ENCODE measurements around the gene HACL1.

The HACL1 gene

DNA sequence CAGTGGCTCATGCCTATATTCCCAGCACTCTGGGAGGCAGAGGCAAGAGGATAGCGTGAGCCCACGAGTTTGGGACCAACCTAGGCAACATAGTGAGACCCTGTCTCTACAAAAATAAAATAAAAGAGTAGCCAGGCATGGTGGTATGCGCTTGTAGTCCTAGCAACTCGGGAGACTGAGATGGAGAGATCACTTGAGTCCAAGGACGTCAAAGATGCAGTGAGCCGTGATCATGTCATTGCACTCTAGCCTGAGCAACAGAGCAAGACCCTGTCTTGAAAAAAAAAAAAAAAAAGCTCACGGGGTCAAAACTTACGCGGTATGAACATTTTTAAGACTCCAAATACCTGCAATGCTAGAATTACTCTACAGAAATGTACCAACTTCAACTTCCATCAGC, 42.8 kb downstream of the HACL1 start:
- H3K27ac ChIP-seq (ENCODE audit: poor library complexity, severe bottlenecking), result no peak overlapping the region
- no peak overlapping the region for H3K4me3 ChIP-seq (ENCODE audit: severe bottlenecking)
- peaks cover 3% of the 10 kb centered on the region for H3K4me1 ChIP-seq (ENCODE audit: insufficient read depth, poor library complexity, severe bottlenecking)
- H3K9me3 ChIP-seq (ENCODE audit: severe bottlenecking), result no peaks in the 10 kb centered on the region
- no peaks in the 10 kb centered on the region for H3K27me3 ChIP-seq (ENCODE audit: insufficient read depth, poor library complexity, severe bottlenecking)
- DNase-seq (ENCODE audit: low spot score), result no peak
- peaks cover 25% of the 10 kb centered on the region for H3K36me3 ChIP-seq (ENCODE audit: low read depth)
- TF ChIP-seq, protein P1, sequence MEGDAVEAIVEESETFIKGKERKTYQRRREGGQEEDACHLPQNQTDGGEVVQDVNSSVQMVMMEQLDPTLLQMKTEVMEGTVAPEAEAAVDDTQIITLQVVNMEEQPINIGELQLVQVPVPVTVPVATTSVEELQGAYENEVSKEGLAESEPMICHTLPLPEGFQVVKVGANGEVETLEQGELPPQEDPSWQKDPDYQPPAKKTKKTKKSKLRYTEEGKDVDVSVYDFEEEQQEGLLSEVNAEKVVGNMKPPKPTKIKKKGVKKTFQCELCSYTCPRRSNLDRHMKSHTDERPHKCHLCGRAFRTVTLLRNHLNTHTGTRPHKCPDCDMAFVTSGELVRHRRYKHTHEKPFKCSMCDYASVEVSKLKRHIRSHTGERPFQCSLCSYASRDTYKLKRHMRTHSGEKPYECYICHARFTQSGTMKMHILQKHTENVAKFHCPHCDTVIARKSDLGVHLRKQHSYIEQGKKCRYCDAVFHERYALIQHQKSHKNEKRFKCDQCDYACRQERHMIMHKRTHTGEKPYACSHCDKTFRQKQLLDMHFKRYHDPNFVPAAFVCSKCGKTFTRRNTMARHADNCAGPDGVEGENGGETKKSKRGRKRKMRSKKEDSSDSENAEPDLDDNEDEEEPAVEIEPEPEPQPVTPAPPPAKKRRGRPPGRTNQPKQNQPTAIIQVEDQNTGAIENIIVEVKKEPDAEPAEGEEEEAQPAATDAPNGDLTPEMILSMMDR (IDR thresholded peaks at IDR 0.05; ENCODE audit: poor library complexity, severe bottlenecking), result no peak
- ATAC-seq (ENCODE audit: low read depth), result no peak

DNA sequence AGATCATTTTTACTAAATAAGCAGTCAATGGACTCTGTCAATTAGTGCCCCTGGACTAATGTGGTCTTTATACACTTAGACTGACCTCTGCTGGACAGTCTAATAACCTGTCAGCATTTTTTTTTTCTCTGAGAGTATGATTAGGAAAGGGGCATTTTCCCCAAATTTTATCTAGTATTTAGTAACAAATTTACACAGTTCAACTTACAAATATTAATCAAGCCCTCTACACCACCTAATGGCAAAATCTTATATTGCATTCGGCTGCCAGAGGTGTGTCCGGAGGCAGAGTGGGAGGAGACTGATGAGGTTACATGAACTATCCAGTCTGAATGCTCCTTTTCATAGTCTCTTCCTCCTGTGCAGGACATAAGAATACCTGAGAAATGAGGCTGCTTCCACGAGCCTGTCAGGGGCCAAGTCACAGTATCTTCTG, 43.8 kb downstream of the HACL1 start:
- DNase-seq (ENCODE audit: low spot score) (no peak), ATAC-seq (ENCODE audit: low read depth) (peak; percentile 97)
- no peak overlapping the region for H3K4me3 ChIP-seq (ENCODE audit: severe bottlenecking)
- peaks cover 3% of the 10 kb centered on the region for H3K4me1 ChIP-seq (ENCODE audit: insufficient read depth, poor library complexity, severe bottlenecking)
- H3K27me3 ChIP-seq (ENCODE audit: insufficient read depth, poor library complexity, severe bottlenecking), result no peaks in the 10 kb centered on the region
- no peak overlapping the region for H3K27ac ChIP-seq (ENCODE audit: poor library complexity, severe bottlenecking)
- H3K9me3 ChIP-seq (ENCODE audit: severe bottlenecking), result no peaks in the 10 kb centered on the region
- peaks cover 14% of the 10 kb centered on the region for H3K36me3 ChIP-seq (ENCODE audit: low read depth)
- TF ChIP-seq, protein P1 (IDR thresholded peaks at IDR 0.05; ENCODE audit: poor library complexity, severe bottlenecking), result peak; percentile 82

DNA sequence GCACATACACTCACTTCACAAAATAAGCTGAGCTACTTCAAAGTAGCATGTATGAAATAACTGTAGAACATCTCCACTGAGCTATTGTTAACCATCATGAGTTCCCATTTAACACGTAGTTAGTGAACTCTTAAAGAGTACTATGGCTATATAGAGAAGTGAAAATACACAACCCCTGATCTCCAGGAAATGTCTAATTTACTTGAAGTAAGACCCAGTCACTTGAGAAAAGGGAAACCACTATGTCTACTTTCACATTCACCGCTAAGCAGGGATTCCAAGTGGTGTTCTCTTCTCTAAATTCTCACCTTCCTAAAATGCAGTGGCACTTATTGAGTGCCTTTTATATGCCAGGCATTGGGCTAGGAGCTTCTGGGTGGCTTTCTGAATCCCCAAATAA, 44.9 kb downstream of the HACL1 start:
- H3K36me3 ChIP-seq (ENCODE audit: low read depth), result peaks cover 8% of the 10 kb centered on the region; the same call in 1 of the 2 replicates
- H3K27ac ChIP-seq (ENCODE audit: poor library complexity, severe bottlenecking), result no peak overlapping the region
- peaks cover 3% of the 10 kb centered on the region for H3K4me1 ChIP-seq (ENCODE audit: insufficient read depth, poor library complexity, severe bottlenecking)
- TF ChIP-seq, protein P1 (IDR thresholded peaks at IDR 0.05; ENCODE audit: poor library complexity, severe bottlenecking), result no peak
- H3K27me3 ChIP-seq (ENCODE audit: insufficient read depth, poor library complexity, severe bottlenecking), result no peaks in the 10 kb centered on the region
- DNase-seq (ENCODE audit: low spot score) (no peak), ATAC-seq (ENCODE audit: low read depth) (no peak)
- H3K4me3 ChIP-seq (ENCODE audit: severe bottlenecking), result no peak overlapping the region
- no peaks in the 10 kb centered on the region for H3K9me3 ChIP-seq (ENCODE audit: severe bottlenecking)

DNA sequence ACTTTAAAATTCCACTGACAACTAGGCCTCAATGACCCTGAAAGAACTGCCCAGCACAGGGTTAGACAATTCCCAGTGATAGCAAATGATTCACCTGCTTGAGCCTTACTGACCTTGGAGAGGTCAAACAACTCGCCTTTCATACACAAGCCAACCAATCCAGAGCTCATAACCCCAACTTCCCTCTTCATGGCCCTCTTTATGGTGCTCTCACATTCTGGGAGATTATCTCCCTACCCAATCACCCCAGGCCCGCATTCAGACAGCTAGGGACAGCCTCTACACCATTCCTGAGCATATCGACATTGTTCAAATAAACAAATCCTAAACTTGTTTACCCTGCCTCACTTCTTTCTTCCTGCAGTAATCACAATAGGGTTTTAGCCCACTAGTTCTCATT, 47.6 kb downstream of the HACL1 start:
- TF ChIP-seq, protein P1 (IDR thresholded peaks at IDR 0.05; ENCODE audit: poor library complexity, severe bottlenecking), result no peak
- Histone ChIP-seq H3K9me3 (ENCODE audit: severe bottlenecking) (no peaks in the 10 kb centered on the region), H3K36me3 (ENCODE audit: low read depth) (no peaks in the 10 kb centered on the region), H3K4me3 (ENCODE audit: severe bottlenecking) (no peak overlapping the region), H3K27ac (ENCODE audit: poor library complexity, severe bottlenecking) (no peak overlapping the region), H3K27me3 (ENCODE audit: insufficient read depth, poor library complexity, severe bottlenecking) (no peaks in the 10 kb centered on the region), H3K4me1 (ENCODE audit: insufficient read depth, poor library complexity, severe bottlenecking) (peaks cover 3% of the 10 kb centered on the region)
- DNase-seq (ENCODE audit: low spot score) (no peak), ATAC-seq (ENCODE audit: low read depth) (no peak)

DNA sequence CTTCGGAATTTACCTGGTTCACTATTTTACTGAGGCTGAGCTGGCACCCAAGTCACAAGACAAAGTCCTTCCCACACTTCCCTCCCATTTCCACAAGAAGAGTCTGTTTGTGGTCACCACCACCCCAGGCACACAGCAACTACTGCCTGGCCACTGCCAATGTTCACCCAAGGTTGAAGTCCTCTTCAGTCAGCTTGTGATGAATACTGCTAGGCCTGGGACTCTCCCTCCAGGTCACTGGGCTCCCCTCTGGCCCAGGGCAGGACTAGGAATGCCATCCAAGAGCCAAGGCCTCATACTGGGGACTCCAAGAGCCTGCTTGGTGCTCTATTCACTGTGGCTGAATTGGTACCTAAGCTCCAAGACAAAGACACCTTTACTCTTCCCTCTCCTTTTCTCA, 49.5 kb downstream of the HACL1 start:
- Histone ChIP-seq H3K4me3 (ENCODE audit: severe bottlenecking) (no peak overlapping the region), H3K9me3 (ENCODE audit: severe bottlenecking) (no peaks in the 10 kb centered on the region), H3K27me3 (ENCODE audit: insufficient read depth, poor library complexity, severe bottlenecking) (no peaks in the 10 kb centered on the region), H3K36me3 (ENCODE audit: low read depth) (no peaks in the 10 kb centered on the region), H3K27ac (ENCODE audit: poor library complexity, severe bottlenecking) (no peak overlapping the region), H3K4me1 (ENCODE audit: insufficient read depth, poor library complexity, severe bottlenecking) (no peaks in the 10 kb centered on the region)
- DNase-seq (ENCODE audit: low spot score) (no peak), ATAC-seq (ENCODE audit: low read depth) (no peak)
- TF ChIP-seq, protein P1 (IDR thresholded peaks at IDR 0.05; ENCODE audit: poor library complexity, severe bottlenecking), result no peak
